ENCODE measurements around the gene HSF4.

HSF4 gene

GRCh38 chr16:67187175-67187890, 22.8 kb downstream of the HSF4 start:
- no peak for FAIRE-seq

- no peak for FAIRE-seq
Measured at GRCh38 chr16:67188323-67188722, 23.8 kb downstream of the HSF4 start.

DNA sequence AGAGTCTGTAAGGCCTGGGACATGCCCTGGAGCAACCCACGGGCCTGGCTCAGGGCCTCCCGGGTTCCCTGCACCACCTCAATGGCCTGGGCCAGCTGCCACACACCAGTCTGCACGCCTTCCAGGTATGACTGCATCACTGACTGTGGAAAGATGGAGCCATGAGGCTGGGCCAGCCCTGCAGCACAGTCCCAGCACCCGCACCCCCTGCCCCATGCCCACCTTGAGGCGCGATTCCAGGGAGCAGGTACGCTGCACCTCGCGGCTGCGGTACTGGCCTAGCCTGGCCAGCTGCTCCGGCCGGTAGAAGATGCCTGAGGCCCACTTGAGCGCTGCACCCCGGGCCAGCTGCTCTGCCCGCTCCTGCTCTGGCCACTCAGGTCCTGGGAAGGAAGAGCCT, 24.3 kb downstream of the HSF4 start:
- no peak for FAIRE-seq

DNA sequence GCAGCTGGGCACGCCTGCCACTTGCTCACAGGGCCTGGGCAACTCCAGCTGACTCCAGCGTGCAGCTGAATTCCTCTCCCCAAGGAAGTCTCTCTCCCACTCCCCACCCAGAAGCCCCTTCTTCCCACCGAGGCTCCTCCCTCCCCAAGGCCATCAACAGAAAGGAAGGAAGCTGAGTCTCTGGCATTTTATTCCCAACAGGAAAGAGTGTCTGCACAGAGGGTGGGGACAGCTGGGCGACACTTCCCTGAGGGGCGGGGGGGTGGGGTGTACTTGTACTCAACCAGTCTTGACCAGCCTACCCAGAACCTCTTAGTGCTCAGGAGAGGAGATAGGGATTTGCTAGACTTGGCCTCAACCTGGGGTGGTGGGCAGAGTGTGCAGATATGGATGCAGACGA, 25.5 kb downstream of the HSF4 start, which contains the start of gene EXOC3L1:
Gene EXOC3L1 (minus strand): TSS at position 96 of the 400 bp plus-strand sequence. CDS start 460 bp downstream, outside the sequence.
- FAIRE-seq, result no peak

GRCh38 chr16:67190448-67191399, 26.2 kb downstream of the HSF4 start:
- FAIRE-seq, result no peak

DNA sequence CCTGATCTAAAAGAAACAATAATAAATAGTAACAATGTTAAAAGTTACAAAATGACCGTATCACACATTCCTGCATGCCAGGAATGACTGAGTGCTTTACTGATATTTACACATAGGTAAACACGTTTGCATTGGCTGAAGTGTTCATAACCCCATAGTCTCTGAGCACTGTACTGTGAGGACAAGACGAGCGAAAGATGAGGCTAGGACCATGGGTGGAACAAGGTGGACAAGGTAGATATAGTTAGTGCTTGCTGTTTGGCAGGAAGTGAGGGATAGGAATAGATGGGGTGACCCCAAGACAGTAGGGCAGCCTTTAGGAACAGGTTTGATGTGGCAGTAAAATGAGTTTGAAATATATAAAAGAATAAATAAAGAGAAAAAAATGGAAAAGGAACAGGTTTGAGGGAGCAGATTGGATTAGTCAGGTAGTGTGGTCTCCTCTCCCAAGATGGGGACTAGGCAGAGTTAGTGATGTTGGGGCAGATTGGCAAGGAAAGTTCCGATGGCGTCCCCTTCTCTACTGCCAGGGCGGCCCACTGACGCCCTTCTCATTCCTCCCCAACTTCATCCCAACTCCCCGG, 27.0 kb downstream of the HSF4 start:
- no peak for FAIRE-seq

- peak; percentile 52 for FAIRE-seq
Measured at GRCh38 chr16:67191995-67192681, 27.6 kb downstream of the HSF4 start, which contains the start of gene E2F4. Gene E2F4 (plus strand): TSS chr16:67192155. CDS start chr16:67192228, 73 bp downstream.

DNA sequence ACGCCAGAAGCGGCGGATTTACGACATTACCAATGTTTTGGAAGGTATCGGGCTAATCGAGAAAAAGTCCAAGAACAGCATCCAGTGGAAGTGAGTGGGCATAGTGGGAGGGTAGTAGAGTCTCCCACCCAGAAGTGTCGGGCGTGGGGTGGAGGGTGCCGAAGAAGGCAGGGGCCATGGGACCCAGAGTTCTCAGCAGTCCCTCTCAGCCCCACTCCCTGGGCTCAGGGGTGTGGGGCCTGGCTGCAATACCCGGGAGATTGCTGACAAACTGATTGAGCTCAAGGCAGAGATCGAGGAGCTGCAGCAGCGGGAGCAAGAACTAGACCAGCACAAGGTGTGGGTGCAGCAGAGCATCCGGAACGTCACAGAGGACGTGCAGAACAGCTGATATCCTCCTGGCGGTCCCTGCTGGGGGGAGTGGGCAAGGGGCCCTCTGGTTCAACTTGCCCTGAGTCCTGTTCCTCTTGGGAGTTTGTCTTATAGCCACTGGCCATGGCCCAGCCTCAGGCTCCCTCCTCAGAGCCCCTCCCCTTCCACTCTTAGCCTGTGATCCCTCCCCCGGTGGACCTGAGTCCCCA, 28.3 kb downstream of the HSF4 start:
- no peak for FAIRE-seq

DNA sequence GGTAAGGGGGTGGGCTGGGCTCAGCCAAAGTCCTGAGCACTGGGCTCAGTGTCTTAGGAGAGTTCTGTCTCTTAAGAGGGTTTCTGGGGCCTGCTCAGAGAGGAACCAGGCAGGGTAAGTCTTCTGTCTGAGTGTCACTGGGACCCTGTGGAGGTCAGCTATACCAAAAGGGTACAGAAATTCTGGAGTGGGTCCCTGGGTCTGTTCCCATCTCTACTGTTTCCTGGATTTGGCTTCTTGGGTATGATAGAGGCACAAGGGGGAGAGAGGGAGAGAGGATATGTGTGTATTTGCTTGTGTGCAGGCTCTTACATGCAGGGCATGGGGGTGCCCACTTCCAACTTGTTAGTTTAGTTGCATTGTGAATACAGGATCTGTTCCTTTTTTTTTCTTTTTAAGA, 29.0 kb downstream of the HSF4 start:
- FAIRE-seq, result no peak

- FAIRE-seq, result no peak
Measured at GRCh38 chr16:67194260-67194659, 29.7 kb downstream of the HSF4 start.

DNA sequence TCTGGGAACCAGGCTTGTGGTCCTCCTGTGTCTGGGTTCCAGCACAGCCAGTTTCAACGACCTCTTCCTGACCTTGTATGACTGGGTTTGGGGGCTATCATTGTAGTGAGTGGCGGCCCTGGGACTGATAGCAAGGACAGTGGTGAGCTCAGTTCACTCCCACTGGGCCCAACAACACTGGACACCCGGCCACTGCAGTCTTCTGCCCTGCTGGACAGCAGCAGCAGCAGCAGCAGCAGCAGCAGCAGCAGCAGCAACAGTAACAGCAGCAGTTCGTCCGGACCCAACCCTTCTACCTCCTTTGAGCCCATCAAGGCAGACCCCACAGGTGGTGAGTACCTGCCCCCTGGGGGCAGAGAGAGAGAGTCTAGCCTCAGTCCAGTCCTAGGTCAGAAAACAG, 31.1 kb downstream of the HSF4 start:
- FAIRE-seq, result no peak

GRCh38 chr16:67196881-67197280, 32.3 kb downstream of the HSF4 start:
- FAIRE-seq, result no peak

GRCh38 chr16:67197704-67198103, 33.2 kb downstream of the HSF4 start:
- no peak for FAIRE-seq

DNA sequence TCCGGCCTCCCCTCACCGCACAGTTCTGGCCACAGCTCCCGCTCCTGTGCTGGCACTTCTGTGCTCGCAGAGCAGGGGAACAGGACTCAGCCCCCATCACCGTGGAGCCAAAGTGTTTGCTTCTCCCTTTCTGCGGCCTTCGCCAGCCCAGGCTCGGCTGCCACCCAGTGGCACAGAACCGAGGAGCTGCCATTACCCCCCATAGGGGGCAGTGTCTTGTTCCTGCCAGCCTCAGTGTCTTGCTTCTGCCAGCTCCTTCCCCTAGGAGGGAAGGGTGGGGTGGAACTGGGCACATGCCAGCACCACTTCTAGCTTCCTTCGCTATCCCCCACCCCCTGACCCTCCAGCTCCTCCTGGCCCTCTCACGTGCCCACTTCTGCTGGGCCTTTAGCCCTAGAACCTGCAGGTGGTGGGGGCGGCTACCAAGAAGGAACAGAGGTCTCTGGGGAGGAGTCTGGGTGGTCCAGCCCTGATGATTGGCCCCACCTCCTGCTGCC, 33.7 kb downstream of the HSF4 start:
- FAIRE-seq, result no peak

GRCh38 chr16:67199011-67199807, 34.7 kb downstream of the HSF4 start, which contains the start of gene ELMO3:
Gene ELMO3 (plus strand): TSS chr16:67199131. CDS start chr16:67199327, 196 bp downstream.
- no peak for FAIRE-seq

DNA sequence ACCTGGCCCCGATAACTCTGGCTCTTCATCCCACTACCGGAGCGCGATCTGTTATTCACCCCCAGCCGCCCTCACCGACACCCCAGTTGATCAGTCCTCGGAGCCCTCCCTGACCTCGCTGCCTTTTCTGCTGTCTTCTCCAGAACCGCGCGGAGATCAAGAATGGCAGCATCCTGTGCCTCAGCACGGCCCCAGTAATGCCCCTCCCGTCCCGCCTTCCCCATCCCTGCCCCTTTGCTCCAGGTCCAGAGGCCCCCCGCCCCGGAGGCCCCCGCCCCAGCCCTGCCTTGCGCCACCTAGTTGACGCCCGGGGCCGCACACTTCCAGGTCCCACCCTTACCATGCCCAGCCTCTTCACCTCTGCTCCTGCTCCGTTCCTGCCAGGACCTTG, 35.3 kb downstream of the HSF4 start:
- no peak for FAIRE-seq

GRCh38 chr16:67200491-67200890, 35.9 kb downstream of the HSF4 start:
- FAIRE-seq, result no peak

DNA sequence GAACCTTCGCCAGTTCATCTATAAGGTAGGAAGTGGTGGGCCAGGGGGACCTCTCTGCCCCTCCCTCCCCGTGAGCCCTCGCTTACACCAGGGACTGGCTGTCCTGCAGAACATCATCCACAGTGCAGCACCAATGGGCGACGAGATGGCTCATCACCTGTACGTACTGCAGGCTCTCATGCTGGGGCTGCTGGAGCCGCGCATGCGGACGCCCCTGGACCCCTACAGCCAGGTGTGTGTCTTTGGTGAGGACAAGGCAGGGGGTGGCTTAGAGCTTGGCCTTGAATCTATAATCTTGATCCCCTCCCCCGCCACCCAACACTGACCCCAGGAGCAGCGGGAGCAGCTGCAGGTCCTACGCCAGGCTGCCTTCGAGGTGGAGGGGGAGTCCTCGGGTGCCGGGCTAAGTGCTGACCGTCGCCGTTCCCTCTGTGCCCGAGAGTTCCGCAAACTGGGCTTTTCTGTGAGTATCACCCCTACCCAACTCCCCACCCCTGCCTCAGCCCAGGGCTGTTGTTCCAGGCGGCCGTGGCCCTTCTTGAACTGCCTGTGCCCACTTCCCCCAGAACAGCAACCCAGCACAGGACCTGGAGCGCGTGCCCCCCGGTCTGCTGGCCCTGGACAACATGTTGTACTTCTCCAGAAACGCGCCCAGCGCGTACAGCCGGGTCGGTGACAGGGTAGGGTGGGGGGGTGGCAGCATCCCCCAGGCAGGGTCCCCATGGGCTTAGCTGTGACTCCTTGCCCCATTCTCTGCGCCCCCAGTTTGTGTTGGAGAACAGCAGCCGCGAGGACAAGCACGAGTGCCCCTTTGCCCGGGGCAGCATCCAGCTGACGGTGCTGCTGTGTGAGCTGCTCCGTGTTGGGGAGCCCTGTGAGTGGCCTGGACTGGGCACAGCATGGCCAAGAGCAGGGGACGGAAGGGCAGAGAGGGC, 37.1 kb downstream of the HSF4 start:
- no peak for FAIRE-seq

DNA sequence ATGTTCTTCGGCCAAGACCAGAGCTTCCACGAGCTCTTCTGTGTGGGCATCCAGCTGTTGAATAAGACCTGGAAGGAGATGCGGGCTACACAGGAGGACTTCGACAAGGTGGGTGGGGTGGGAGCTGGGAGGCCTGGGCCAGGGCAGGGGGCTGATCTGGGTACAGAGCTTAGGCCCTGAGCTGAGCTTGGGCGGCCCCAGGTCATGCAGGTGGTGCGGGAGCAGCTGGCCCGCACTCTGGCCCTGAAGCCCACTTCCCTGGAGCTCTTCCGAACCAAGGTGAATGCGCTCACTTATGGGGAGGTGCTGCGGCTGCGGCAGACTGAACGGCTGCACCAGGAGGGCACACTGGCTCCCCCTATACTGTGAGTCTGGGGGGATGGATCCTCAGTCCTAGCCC, 37.9 kb downstream of the HSF4 start:
- FAIRE-seq, result no peak

DNA sequence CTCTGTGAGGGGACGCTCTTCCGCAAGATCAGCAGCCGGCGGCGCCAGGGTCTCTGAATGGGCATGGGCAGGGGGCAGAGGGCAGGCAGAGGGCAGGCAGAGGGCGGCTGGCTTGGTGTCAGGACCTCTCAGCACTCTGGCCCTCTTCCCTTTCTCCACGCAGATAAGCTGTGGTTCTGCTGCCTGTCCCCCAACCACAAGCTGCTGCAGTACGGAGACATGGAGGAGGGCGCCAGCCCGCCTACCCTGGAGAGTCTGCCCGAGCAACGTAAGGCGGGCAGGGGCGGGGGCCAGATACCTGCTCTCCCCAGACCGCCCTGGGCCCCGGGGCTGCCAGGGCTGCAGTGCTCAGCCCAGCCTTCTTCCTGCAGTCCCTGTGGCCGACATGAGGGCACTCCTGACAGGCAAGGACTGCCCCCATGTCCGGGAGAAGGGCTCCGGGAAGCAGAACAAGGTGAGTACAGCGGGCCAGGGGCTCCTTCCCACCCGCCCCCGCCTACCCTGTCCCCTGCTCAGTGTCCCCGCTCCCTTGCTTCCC, 38.5 kb downstream of the HSF4 start:
- FAIRE-seq, result no peak

Data from A204.1 (cell line).